DMS79 (cell line): ENCODE results near the gene MAN1C1.
A peak's percentile ranks its signal among the peaks of the same experiment; 100 is the strongest.

Experiments
- DNase-seq: peaks from one replicate; lab custom pipeline; 2025; lab: John Stamatoyannopoulos, UW

The MAN1C1 gene

GRCh38 chr1:25803368-25803767 lies 186.8 kb downstream of the MAN1C1 start:
- no peak for DNase-seq

- no peak for DNase-seq
Measured at GRCh38 chr1:25804244-25804963, 187.8 kb downstream of the MAN1C1 start.

GRCh38 chr1:25804964-25805862 lies 188.6 kb downstream of the MAN1C1 start:
- no peak for DNase-seq

GRCh38 chr1:25805863-25806225 lies 189.3 kb downstream of the MAN1C1 start:
- no peak for DNase-seq

- DNase-seq: no peak
Measured at GRCh38 chr1:25806418-25806817, 189.8 kb downstream of the MAN1C1 start.

GRCh38 chr1:25807480-25808390 lies 191.1 kb downstream of the MAN1C1 start:
- no peak for DNase-seq

GRCh38 chr1:25808481-25809244 lies 192.1 kb downstream of the MAN1C1 start:
- no peak for DNase-seq

- no peak for DNase-seq
Measured at GRCh38 chr1:25809283-25809926, 192.8 kb downstream of the MAN1C1 start.

- DNase-seq: no peak
Measured at GRCh38 chr1:25809929-25810328, 193.3 kb downstream of the MAN1C1 start.

GRCh38 chr1:25810341-25811299 lies 194.0 kb downstream of the MAN1C1 start:
- DNase-seq: peak; percentile 18

- DNase-seq: no peak
Measured at GRCh38 chr1:25811384-25812082, 194.9 kb downstream of the MAN1C1 start.

- DNase-seq: no peak
Measured at GRCh38 chr1:25813071-25813733, 196.6 kb downstream of the MAN1C1 start.

- DNase-seq: no peak
Measured at GRCh38 chr1:25813734-25814471, 197.3 kb downstream of the MAN1C1 start.

- DNase-seq: no peak
Measured at GRCh38 chr1:25814549-25815087, 198.0 kb downstream of the MAN1C1 start.

- DNase-seq: no peak
Measured at GRCh38 chr1:25815208-25816111, 198.9 kb downstream of the MAN1C1 start.

GRCh38 chr1:25816112-25816718 lies 199.6 kb downstream of the MAN1C1 start:
- DNase-seq: no peak
